ENCODE measurements around the gene WDR48. TPM values are rescaled to one million over a fixed set of nuclear protein-coding genes. Genes with fewer than 3 reads are reported as not detected.

Gene WDR48
- total RNA-seq, 4 donors from 2014 or later = 18.3 to 49.3 (median 25.2) TPM

DNA sequence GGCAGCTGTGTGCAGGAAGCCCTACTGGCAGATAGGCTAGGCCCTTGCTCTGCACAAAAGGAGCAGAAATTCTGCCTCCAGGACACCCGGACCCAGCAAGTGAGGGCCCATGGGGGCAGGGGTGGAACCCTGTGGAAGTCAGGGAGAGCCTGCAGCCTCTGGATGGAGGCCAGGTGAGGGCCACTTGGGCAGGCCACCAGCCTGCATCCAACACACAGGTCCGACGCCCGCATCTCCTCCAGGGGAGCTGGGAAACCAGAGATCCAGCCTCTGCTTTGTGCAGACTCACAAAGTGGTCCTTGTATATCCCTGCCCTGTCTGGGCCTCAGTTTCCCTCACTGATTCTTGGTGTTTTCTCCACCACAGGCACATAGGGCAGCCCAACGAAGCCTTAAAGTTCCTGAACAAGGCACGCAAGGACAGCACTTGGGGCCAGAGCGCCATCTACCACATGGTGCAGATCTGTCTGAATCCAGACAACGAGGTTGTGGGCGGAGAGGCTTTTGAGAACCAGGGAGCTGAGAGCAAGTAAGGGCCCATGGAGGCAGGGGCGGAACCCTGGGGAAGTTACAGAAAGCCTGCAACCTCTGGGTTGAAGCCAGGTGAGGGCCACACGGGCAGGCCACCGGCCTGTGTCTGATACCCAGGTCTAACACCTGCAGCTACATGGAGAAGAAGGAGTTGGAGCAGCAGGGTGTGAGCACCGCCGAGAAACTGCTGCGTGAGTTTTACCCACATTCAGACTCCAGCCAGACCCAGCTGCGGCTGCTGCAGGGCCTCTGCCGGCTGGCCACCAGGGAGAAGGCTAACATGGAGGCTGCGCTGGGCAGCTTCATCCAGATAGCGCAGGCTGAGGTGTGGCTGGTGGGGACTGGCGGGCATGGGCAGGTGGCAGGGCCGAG lies 85.0 kb downstream of the WDR48 start:
- H3K9me3 ChIP-seq = no peaks in the 10 kb centered on the region
- H3K27me3 ChIP-seq = no peaks in the 10 kb centered on the region
- H3K36me3 ChIP-seq = peaks cover 23% of the 10 kb centered on the region
- peaks cover 42% of the 10 kb centered on the region for H3K4me1 ChIP-seq
- WGBS = 91% methylated on average over 13 of the region's 21 CpGs
- H3K4me3 ChIP-seq = no peak overlapping the region
- no peak for DNase-seq (ENCODE audit: low spot score in 2 of 2)
- no peak overlapping the region for H3K27ac ChIP-seq
- TF ChIP-seq POLR2AphosphoS5 (IDR thresholded peaks at IDR 0.05) (no peak), POLR2A (IDR thresholded peaks at IDR 0.05) (no peak), EP300 (IDR thresholded peaks at IDR 0.05) (no peak)
- TF ChIP-seq, protein P1, sequence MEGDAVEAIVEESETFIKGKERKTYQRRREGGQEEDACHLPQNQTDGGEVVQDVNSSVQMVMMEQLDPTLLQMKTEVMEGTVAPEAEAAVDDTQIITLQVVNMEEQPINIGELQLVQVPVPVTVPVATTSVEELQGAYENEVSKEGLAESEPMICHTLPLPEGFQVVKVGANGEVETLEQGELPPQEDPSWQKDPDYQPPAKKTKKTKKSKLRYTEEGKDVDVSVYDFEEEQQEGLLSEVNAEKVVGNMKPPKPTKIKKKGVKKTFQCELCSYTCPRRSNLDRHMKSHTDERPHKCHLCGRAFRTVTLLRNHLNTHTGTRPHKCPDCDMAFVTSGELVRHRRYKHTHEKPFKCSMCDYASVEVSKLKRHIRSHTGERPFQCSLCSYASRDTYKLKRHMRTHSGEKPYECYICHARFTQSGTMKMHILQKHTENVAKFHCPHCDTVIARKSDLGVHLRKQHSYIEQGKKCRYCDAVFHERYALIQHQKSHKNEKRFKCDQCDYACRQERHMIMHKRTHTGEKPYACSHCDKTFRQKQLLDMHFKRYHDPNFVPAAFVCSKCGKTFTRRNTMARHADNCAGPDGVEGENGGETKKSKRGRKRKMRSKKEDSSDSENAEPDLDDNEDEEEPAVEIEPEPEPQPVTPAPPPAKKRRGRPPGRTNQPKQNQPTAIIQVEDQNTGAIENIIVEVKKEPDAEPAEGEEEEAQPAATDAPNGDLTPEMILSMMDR (IDR thresholded peaks at IDR 0.05) = no peak

DNA sequence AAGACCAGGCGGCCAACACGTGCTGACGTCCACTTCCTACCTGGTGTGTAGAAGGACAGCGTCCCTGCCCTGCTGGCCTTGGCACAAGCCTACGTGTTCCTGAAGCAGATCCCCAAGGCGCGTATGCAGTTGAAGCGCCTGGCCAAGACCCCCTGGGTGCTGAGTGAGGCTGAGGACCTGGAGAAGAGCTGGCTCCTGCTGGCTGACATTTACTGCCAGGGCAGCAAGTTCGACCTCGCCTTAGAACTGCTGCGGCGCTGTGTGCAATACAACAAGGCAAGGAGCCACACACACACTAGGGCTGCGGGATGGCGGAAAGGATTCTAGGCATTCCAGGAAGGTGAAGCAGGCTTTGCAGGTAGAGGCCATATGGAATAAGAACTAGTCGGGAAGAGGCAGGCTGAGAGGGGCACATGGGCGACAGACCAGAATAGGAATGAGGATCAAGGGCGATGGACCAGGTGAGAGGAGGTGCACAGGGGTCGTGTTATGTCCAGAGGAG lies 85.7 kb downstream of the WDR48 start:
- no peak for TF ChIP-seq EP300 (IDR thresholded peaks at IDR 0.05)
- no peak for TF ChIP-seq POLR2A (IDR thresholded peaks at IDR 0.05)
- TF ChIP-seq, protein P1 (IDR thresholded peaks at IDR 0.05) = no peak
- no peak for TF ChIP-seq POLR2AphosphoS5 (IDR thresholded peaks at IDR 0.05)
- 96% methylated on average over 13 of the region's 18 CpGs for WGBS
- Histone ChIP-seq H3K4me3 (no peak overlapping the region), H3K27me3 (no peaks in the 10 kb centered on the region), H3K9me3 (no peaks in the 10 kb centered on the region), H3K27ac (no peak overlapping the region), H3K36me3 (peaks cover 25% of the 10 kb centered on the region), H3K4me1 (peaks cover 45% of the 10 kb centered on the region)
- DNase-seq (ENCODE audit: low spot score in 2 of 2) = no peak

DNA sequence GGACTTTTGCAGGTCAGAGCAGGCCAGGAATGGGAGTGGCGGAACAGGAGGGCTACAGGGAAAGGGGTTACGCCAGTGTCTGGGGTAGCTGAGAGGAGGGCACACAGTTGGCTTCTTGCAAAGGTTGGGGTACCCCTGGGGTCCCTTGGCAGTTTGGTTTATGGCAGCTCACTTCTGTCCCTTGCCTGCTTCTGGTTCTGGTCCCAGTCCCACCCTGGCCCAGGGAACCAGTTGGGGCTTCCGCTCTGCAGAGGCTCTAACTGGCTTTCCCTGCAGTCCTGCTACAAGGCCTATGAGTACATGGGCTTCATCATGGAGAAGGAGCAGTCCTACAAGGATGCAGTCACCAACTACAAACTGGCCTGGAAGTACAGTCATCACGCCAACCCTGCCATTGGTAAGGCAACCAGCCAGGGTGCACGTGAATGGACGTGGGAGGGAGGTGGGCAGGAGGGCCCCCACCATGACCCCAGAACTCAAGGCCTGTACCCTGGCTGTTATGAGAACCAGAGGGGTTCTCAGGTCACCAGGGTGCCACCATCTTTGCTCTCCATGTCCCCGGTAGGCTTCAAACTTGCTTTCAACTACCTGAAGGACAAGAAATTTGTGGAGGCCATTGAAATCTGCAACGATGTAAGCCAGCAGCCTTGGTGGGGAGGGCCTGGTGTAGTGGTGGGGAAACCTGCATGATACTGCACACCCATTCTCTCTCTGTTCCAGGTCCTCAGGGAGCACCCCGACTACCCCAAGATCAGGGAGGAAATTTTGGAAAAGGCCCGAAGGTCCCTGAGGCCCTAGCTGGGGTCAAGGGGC lies 86.4 kb downstream of the WDR48 start:
- no peak for DNase-seq (ENCODE audit: low spot score in 2 of 2)
- no peak for TF ChIP-seq POLR2AphosphoS5 (IDR thresholded peaks at IDR 0.05)
- 81% methylated on average over 10 of the region's 10 CpGs for WGBS
- Histone ChIP-seq H3K4me3 (no peak overlapping the region), H3K36me3 (peaks cover 32% of the 10 kb centered on the region), H3K27me3 (no peaks in the 10 kb centered on the region), H3K9me3 (no peaks in the 10 kb centered on the region), H3K4me1 (peaks cover 47% of the 10 kb centered on the region), H3K27ac (no peak overlapping the region)

DNA sequence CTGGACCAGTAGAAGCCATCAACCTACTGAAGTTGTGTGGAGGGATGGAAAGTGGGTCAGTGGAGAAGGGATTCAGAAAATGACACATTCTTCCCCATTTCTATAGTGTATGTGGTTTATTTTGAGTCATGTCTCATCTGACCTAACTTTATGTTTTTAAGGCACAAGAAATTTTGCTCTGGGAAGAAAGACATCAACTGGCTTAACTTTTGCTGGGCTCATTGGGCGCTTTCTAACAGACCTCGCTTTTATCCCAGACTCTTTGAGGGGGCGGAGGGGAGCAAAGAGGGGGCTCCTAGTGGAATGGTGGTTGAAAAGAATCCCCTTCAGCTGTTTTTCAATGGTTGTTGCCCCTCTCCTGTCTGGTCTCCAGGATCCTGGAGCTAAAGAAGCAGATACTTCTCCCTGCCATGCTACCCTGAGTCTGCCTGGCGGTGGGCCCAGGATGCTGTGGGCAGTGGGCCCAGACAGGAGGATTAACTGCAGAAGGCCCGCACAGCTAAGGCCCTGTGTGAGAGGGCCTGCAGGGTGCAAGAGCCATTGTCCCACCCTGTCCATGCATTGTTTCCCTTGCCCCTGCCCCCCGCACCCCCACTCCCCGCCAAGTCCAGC lies 87.1 kb downstream of the WDR48 start:
- Histone ChIP-seq H3K4me3 (no peak overlapping the region), H3K36me3 (peaks cover 33% of the 10 kb centered on the region), H3K4me1 (peaks cover 54% of the 10 kb centered on the region), H3K27ac (no peak overlapping the region), H3K27me3 (no peaks in the 10 kb centered on the region), H3K9me3 (no peaks in the 10 kb centered on the region)
- TF ChIP-seq, protein P1 (IDR thresholded peaks at IDR 0.05) = no peak
- TF ChIP-seq EP300 (IDR thresholded peaks at IDR 0.05) (no peak), POLR2A (IDR thresholded peaks at IDR 0.05) (no peak), POLR2AphosphoS5 (IDR thresholded peaks at IDR 0.05) (no peak)
- 75% methylated on average over 7 of the region's 7 CpGs for WGBS
- DNase-seq (ENCODE audit: low spot score in 2 of 2) = no peak

DNA sequence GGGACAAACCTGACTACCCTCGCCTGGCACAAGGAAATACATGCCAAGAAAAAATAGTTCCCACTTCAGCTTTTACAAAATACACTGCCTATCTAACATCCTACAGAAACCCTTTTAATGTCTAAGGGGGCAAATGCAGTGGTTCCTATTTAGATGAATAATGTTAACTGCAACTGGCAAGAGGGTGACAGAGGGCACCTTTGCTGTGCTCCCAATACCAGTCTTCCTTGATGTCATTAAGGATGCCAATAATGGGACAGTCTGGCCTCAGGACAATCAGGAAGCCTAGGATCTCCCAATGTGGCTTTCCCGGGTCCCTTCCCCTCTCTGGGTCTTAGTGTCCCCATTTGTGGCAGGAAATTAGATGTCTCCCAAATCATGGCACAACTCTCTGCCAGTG lies 87.6 kb downstream of the WDR48 start:
- no peak for DNase-seq (ENCODE audit: low spot score in 2 of 2)
- Histone ChIP-seq H3K27ac (no peak overlapping the region), H3K4me3 (no peak overlapping the region), H3K9me3 (no peaks in the 10 kb centered on the region), H3K36me3 (peaks cover 37% of the 10 kb centered on the region), H3K4me1 (peaks cover 59% of the 10 kb centered on the region), H3K27me3 (no peaks in the 10 kb centered on the region)
- TF ChIP-seq EP300 (IDR thresholded peaks at IDR 0.05) (no peak), POLR2A (IDR thresholded peaks at IDR 0.05) (no peak), POLR2AphosphoS5 (IDR thresholded peaks at IDR 0.05) (no peak)
- TF ChIP-seq, protein P1 (IDR thresholded peaks at IDR 0.05) = no peak
- 69% methylated on average over 2 of the region's 2 CpGs for WGBS

All from suprapubic skin (tissue), 4 donors.